ENCODE measurements around the gene GPR142.

DNA sequence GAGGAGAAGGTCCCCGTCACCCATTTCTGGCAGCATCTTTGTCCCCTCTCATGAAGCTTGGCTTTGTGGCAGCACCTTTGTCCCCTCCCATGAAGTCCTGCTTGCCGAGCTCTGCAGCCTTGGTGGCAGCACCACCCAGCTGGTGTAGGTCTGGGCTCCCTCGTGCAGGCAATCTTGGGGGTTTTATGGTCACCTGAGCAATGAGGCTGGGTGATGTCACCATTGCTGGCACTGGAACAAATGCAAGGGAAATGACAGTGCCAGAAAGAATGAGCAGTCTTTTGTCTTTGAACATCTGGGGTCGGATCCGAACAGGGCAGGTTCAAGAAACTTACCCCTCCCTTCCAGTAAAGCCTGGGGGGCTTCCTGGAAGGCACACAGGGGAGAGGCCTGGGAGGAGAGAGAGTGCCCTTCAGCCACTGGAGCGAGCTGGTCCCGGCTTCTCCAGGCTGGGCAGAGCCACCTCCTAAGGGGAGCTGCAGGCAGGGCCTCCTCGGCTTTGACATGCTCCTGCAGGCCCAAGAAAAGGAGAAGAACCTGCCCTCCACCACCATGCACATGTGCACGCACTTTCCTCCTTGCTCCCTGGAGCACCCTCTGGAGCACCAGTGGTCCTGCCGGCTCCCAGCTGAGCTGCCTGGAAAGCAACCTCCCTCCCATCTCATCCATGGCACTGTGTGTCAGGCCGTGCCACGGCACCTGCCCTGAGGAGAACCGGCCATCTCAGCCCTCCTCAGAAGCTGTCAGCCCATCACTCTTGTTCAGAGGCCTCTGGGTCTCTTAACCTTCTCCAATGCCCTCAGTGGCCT, 21.7 kb upstream of the GPR142 start:
- TF ChIP-seq, protein P1, sequence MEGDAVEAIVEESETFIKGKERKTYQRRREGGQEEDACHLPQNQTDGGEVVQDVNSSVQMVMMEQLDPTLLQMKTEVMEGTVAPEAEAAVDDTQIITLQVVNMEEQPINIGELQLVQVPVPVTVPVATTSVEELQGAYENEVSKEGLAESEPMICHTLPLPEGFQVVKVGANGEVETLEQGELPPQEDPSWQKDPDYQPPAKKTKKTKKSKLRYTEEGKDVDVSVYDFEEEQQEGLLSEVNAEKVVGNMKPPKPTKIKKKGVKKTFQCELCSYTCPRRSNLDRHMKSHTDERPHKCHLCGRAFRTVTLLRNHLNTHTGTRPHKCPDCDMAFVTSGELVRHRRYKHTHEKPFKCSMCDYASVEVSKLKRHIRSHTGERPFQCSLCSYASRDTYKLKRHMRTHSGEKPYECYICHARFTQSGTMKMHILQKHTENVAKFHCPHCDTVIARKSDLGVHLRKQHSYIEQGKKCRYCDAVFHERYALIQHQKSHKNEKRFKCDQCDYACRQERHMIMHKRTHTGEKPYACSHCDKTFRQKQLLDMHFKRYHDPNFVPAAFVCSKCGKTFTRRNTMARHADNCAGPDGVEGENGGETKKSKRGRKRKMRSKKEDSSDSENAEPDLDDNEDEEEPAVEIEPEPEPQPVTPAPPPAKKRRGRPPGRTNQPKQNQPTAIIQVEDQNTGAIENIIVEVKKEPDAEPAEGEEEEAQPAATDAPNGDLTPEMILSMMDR (conservative IDR thresholded peaks at IDR 0.05 in 1 of 2, IDR thresholded peaks at IDR 0.05 in 1 of 2; ENCODE audit: extremely low read depth in 1 of 2, insufficient read depth in 1 of 2, low read depth in 1 of 2, low read length in 2 of 2) = no peak
- TF ChIP-seq EZH2 (IDR thresholded peaks at IDR 0.05; ENCODE audit: borderline replicate concordance, low read length) = no peak
